Measurements from ENCODE around the gene APOOL.
"Not testable (repeated sequence)": the region's sequence is repeated elsewhere in the genome, so short reads cannot be mapped to it uniquely, and the experiment has no call there.

The APOOL gene

GRCh38 chrX:85003655-85004244 lies at the start of gene APOOL:
TSS of gene APOOL (plus strand) at chrX:85003877. CDS start at chrX:85003913, 36 bp downstream.
- peak; percentile 46 for DNase-seq (ENCODE audit: low read depth)

GRCh38 chrX:84956304-84956703 lies 47.4 kb upstream of the APOOL start:
- no peak for DNase-seq (ENCODE audit: low read depth)

- no peak for DNase-seq (ENCODE audit: low read depth)
Measured at GRCh38 chrX:84974803-84975202, 28.9 kb upstream of the APOOL start.

GRCh38 chrX:84991739-84992138 lies 11.9 kb upstream of the APOOL start:
- DNase-seq (ENCODE audit: low read depth), result not testable (repeated sequence)

- DNase-seq (ENCODE audit: low read depth), result no peak
Measured at GRCh38 chrX:84993150-84993549, 10.5 kb upstream of the APOOL start.

GRCh38 chrX:85001344-85001743 lies 2.3 kb upstream of the APOOL start:
- no peak for DNase-seq (ENCODE audit: low read depth)

GRCh38 chrX:85004255-85004654 lies 578 bp downstream of the APOOL start:
- DNase-seq (ENCODE audit: low read depth), result no peak

- no peak for DNase-seq (ENCODE audit: low read depth)
Measured at GRCh38 chrX:85012098-85012497, 8.4 kb downstream of the APOOL start.

GRCh38 chrX:85015351-85015750 lies 11.7 kb downstream of the APOOL start:
- DNase-seq (ENCODE audit: low read depth), result not testable (repeated sequence)

- no peak for DNase-seq (ENCODE audit: low read depth)
Measured at GRCh38 chrX:85017721-85018120, 14.0 kb downstream of the APOOL start.

- DNase-seq (ENCODE audit: low read depth), result no peak
Measured at GRCh38 chrX:85018471-85018870, 14.8 kb downstream of the APOOL start.

- no peak for DNase-seq (ENCODE audit: low read depth)
Measured at GRCh38 chrX:85020216-85020615, 16.5 kb downstream of the APOOL start.

GRCh38 chrX:85024044-85024443 lies 20.4 kb downstream of the APOOL start:
- no peak for DNase-seq (ENCODE audit: low read depth)

- no peak for DNase-seq (ENCODE audit: low read depth)
Measured at GRCh38 chrX:85024562-85024961, 20.9 kb downstream of the APOOL start.

GRCh38 chrX:85026170-85026569 lies 22.5 kb downstream of the APOOL start:
- no peak for DNase-seq (ENCODE audit: low read depth)

- no peak for DNase-seq (ENCODE audit: low read depth)
Measured at GRCh38 chrX:85029043-85029442, 25.4 kb downstream of the APOOL start.

GRCh38 chrX:85031505-85031904 lies 27.8 kb downstream of the APOOL start:
- no peak for DNase-seq (ENCODE audit: low read depth)

- no peak for DNase-seq (ENCODE audit: low read depth)
Measured at GRCh38 chrX:85037114-85037513, 33.4 kb downstream of the APOOL start.

GRCh38 chrX:85051627-85052026 lies 48.0 kb downstream of the APOOL start:
- no peak for DNase-seq (ENCODE audit: low read depth)

- DNase-seq (ENCODE audit: low read depth), result no peak
Measured at GRCh38 chrX:85052205-85052604, 48.5 kb downstream of the APOOL start.

GRCh38 chrX:85052636-85053343 lies 49.1 kb downstream of the APOOL start:
- DNase-seq (ENCODE audit: low read depth), result peak; percentile 58

- DNase-seq (ENCODE audit: low read depth), result no peak
Measured at GRCh38 chrX:85065512-85066198, 62.0 kb downstream of the APOOL start.

GRCh38 chrX:85077247-85077646 lies 73.6 kb downstream of the APOOL start:
- DNase-seq (ENCODE audit: low read depth), result not testable (repeated sequence)
